HCT116 (cell line): ENCODE data around the gene NDRG3. TPM values are rescaled to one million over a fixed set of nuclear protein-coding genes. Genes with fewer than 3 reads are reported as not detected.

ENCODE experiments used
- ATAC-seq: fragments of 200-7000 bp; cut with Tn5 transposase; 2 replicates; pipeline ENCODE4 v1.9.1; 2020; ENCODE audit warnings: mild to moderate bottlenecking, moderate library complexity
- BruUV-seq: library from RNA; stranded (reverse); fragments of 400-500 nt; replicated peaks from 2 replicates; lab custom pipeline; 2021; lab: Mats Ljungman, UMichigan
- CTCF ChIA-PET: fragments of 300-600 bp; sonication (Branson Sonifier 250); formaldehyde crosslinking; loops from one replicate; lab custom pipeline; 2021; ENCODE audit warnings: antibody characterized with exemption; lab: Charles Lee
- POLR2A ChIA-PET: fragments of 300-600, 350-600 bp; sonication (Branson Sonifier 250); formaldehyde crosslinking; loops from one replicate; lab custom pipeline; 2021; ENCODE audit warnings: antibody characterized with exemption; lab: Charles Lee
- RAD21 ChIA-PET, 2 experiments: fragments of 300-600 bp; sonication (Branson Sonifier 250); formaldehyde crosslinking; loops; one replicate each; lab custom pipeline; 2023; ENCODE audit warnings: low total read pairs in 2 of 2; ENCODE audit not compliant: uncharacterized antibody in 2 of 2, unreplicated experiment in 2 of 2, low non-redundant PET in 1 of 2; lab: Charles Lee
- DNase-seq: peaks from one replicate; pipeline ENCODE4 v3.0.0-alpha.2; 2010; ENCODE audit warnings: low read depth, low spot score
- H2AFZ ChIP-seq: fragments of 200-600 bp; shearing (Covaris generic), sonication (generic); 2 replicates; pipeline ENCODE4 v1.6.1; 2017; ENCODE audit warnings: low read depth, mixed run types, mixed read lengths, antibody characterized with exemption, low read length; ENCODE audit not compliant: poor library complexity, severe bottlenecking
- H3K27ac ChIP-seq: 2 replicates; pipeline ENCODE4 v1.5.1; 2012; ENCODE audit warnings: low read depth, low read length
- H3K27me3 ChIP-seq: fragments of 200-600 bp; sonication (generic); 2 replicates; pipeline ENCODE4 v1.6.1; 2016; ENCODE audit warnings: mixed run types, low read length, mixed read lengths; ENCODE audit not compliant: insufficient read depth
- H3K36me3 ChIP-seq, 2 experiments: fragments of 200-500 bp in 1 of 2; fragments of 200-600 bp in 1 of 2; sonication (Bioruptor generic) in 1 of 2; sonication (generic) in 1 of 2; 2 replicates each; pipeline versions ENCODE4 v1.5.1 to v1.6.1; 2014 to 2016; ENCODE audit warnings: low read length in 2 of 2, inconsistent platforms in 1 of 2, mixed read lengths in 1 of 2, mixed run types in 1 of 2; ENCODE audit not compliant: insufficient read depth in 2 of 2, control insufficient read depth in 1 of 2
- H3K4me1 ChIP-seq, 2 experiments: fragments of 200-600 bp in 1 of 2; sonication (generic) in 1 of 2; 2 replicates each; pipeline versions ENCODE4 v1.5.1 to v1.6.1; 2012 to 2017; ENCODE audit warnings: low read length in 2 of 2, inconsistent platforms in 1 of 2, mild to moderate bottlenecking in 1 of 2, mixed read lengths in 1 of 2, mixed run types in 1 of 2, moderate library complexity in 1 of 2; ENCODE audit not compliant: insufficient read depth in 2 of 2, control insufficient read depth in 1 of 2
- H3K4me2 ChIP-seq: fragments of 200-600 bp; sonication (generic); 2 replicates; pipeline ENCODE4 v1.6.1; 2017; ENCODE audit warnings: mixed run types, low read length, mixed read lengths
- H3K4me3 ChIP-seq, 2 experiments: fragments of 200-600 bp in 1 of 2; sonication (generic) in 1 of 2; replicated peaks in 1 of 2; 2 replicates each; pipeline ENCODE4 v1.5.1; 2011 to 2016; ENCODE audit warnings: low read length in 2 of 2, control low read depth in 1 of 2, low read depth in 1 of 2, mild to moderate bottlenecking in 1 of 2, mixed read lengths in 1 of 2, mixed run types in 1 of 2
- H3K79me2 ChIP-seq: fragments of 200-600 bp; sonication (generic); 2 replicates; pipeline ENCODE4 v1.6.1; 2017; ENCODE audit warnings: mild to moderate bottlenecking, mixed run types, low read length, moderate library complexity, mixed read lengths; ENCODE audit not compliant: insufficient read depth
- H3K9ac ChIP-seq: fragments of 200-600 bp; sonication (generic); 2 replicates; pipeline ENCODE4 v1.6.1; 2016; ENCODE audit warnings: low read length, mixed read lengths
- H3K9me2 ChIP-seq: fragments of 200-600 bp; sonication (generic), shearing (Covaris generic); 2 replicates; pipeline ENCODE4 v1.6.1; 2017; ENCODE audit warnings: mixed run types, mild to moderate bottlenecking, moderate library complexity; ENCODE audit not compliant: insufficient read depth
- H3K9me3 ChIP-seq, 2 experiments: fragments of 200-500 bp in 1 of 2; fragments of 200-600 bp in 1 of 2; sonication (Bioruptor generic) in 1 of 2; sonication (generic) in 1 of 2; 2 replicates each; pipeline ENCODE4 v1.6.1; 2014 to 2017; ENCODE audit warnings: low read length in 2 of 2, mixed read lengths in 2 of 2, inconsistent platforms in 1 of 2, low read depth in 1 of 2, mild to moderate bottlenecking in 1 of 2, mixed run types in 1 of 2, moderate library complexity in 1 of 2; ENCODE audit not compliant: control insufficient read depth in 1 of 2, insufficient read depth in 1 of 2
- H4K20me1 ChIP-seq: fragments of 200-600 bp; sonication (generic), shearing (Covaris generic); 2 replicates; pipeline ENCODE4 v1.6.1; 2017; ENCODE audit warnings: mixed run types, mild to moderate bottlenecking, moderate library complexity; ENCODE audit not compliant: insufficient read depth
- CEBPB ChIP-seq: IDR thresholded peaks from 2 replicates; pipeline ENCODE4 v1.6.1; 2012; ENCODE audit warnings: low read depth
- CTCF ChIP-seq, 3 experiments: fragments of 200-600 bp in 1 of 3; sonication (generic) in 1 of 3; IDR thresholded peaks in 2 of 3; conservative IDR thresholded peaks in 1 of 3; 2 replicates each; pipeline ENCODE4 v1.5.1; 2012 to 2017; ENCODE audit warnings: low read depth in 2 of 3, low read length in 2 of 3, antibody characterized with exemption in 1 of 3, borderline replicate concordance in 1 of 3, control low read depth in 1 of 3, mild to moderate bottlenecking in 1 of 3, mixed read lengths in 1 of 3, mixed run types in 1 of 3, moderate library complexity in 1 of 3; ENCODE audit not compliant: insufficient read depth in 1 of 3
- EZH2 ChIP-seq: fragments of 200-600 bp; sonication (generic); IDR thresholded peaks from 2 replicates; pipeline ENCODE4 v1.6.1; 2017; ENCODE audit warnings: antibody characterized with exemption, mixed run types
- POLR2A ChIP-seq: IDR thresholded peaks from 2 replicates; pipeline ENCODE4 v1.7.0; 2011; ENCODE audit warnings: borderline replicate concordance; ENCODE audit not compliant: insufficient read depth, insufficient read length; ENCODE audit errors: extremely low read depth
- RAD21 ChIP-seq: IDR thresholded peaks from 2 replicates; pipeline ENCODE4 v1.6.1; 2012; ENCODE audit warnings: low read depth, mild to moderate bottlenecking
- SRF ChIP-seq: IDR thresholded peaks from 2 replicates; pipeline ENCODE4 v1.6.1; 2012; ENCODE audit warnings: low read depth
- TCF7L2 ChIP-seq: IDR thresholded peaks from 2 replicates; pipeline ENCODE4 v1.7.0; 2011; ENCODE audit warnings: borderline replicate concordance, inconsistent platforms; ENCODE audit not compliant: insufficient read depth, insufficient read length; ENCODE audit errors: extremely low read depth
- YY1 ChIP-seq: IDR thresholded peaks from 2 replicates; pipeline ENCODE4 v1.6.1; 2011; ENCODE audit warnings: low read length, low read depth, moderate library complexity, mild to moderate bottlenecking; ENCODE audit not compliant: insufficient replicate concordance; ENCODE audit errors: extremely low read depth
- intact Hi-C: fragments of 100-400 bp; cut with micrococcal nuclease; formaldehyde crosslinking; loops from 2 replicates; pipeline ENCODE4 v1.10.0; 2022
- total RNA-seq: library from RNA; stranded (reverse); gene quantifications from one replicate; pipeline ENCODE4 v1.2.1, GENCODE V29; 2021; ENCODE audit not compliant: unreplicated experiment
- TF ChIP-seq, protein P1 (sequence below): IDR thresholded peaks from 2 replicates; pipeline ENCODE4 v1.6.1; 2012; ENCODE audit warnings: low read depth

Gene NDRG3
- total RNA-seq, 1 experiment from 2014 or later: 29.3 TPM

DNA sequence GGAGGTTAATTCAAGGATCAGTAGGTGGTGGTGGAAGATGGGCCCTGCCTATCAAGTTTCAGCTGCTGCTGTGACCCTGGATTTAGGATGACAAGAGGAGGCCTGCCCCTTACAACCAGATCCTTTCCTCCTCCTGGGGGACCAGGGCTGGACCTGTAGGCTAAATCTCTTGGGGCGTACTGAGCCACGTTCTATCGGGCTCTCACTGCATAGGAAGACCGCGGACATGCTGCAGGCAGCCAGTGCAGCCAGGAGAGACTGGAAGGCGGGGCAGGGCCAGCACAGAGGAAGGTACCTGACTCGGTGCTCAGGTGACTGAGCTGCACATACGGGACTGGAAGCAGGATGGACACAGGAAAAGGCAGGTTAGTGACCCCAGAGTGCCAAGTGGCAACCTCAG, 91.4 kb downstream of the NDRG3 start:
- Histone ChIP-seq H3K9me2 (no peaks in the 10 kb centered on the region), H3K36me3 (no peaks in the 10 kb centered on the region; a peak in 2 of 4 replicates), H3K9ac (no peak overlapping the region), H4K20me1 (no peaks in the 10 kb centered on the region), H2AFZ (no peak overlapping the region), H3K27ac (no peak overlapping the region), H3K4me2 (no peak overlapping the region), H3K9me3 (no peaks in the 10 kb centered on the region), H3K27me3 (no peaks in the 10 kb centered on the region), H3K4me3 (no peak overlapping the region), H3K4me1 (no peaks in the 10 kb centered on the region), H3K79me2 (no peaks in the 10 kb centered on the region)
- no TSS peak for BruUV-seq
- intact Hi-C loops: no loop called here
- ATAC-seq: no peak
- DNase-seq: no peak
- TF ChIP-seq EZH2 (no peak), TCF7L2 (no peak), POLR2A (no peak), CTCF (IDR thresholded peaks at IDR 0.05 in 2 of 3, conservative IDR thresholded peaks at IDR 0.05 in 1 of 3; ENCODE audit: borderline replicate concordance in 1 of 3, insufficient read depth in 1 of 3, low read depth in 2 of 3, low read length in 2 of 3) (no peak), RAD21 (no peak), YY1 (no peak), SRF (no peak), CEBPB (no peak)
- TF ChIP-seq, protein P1, sequence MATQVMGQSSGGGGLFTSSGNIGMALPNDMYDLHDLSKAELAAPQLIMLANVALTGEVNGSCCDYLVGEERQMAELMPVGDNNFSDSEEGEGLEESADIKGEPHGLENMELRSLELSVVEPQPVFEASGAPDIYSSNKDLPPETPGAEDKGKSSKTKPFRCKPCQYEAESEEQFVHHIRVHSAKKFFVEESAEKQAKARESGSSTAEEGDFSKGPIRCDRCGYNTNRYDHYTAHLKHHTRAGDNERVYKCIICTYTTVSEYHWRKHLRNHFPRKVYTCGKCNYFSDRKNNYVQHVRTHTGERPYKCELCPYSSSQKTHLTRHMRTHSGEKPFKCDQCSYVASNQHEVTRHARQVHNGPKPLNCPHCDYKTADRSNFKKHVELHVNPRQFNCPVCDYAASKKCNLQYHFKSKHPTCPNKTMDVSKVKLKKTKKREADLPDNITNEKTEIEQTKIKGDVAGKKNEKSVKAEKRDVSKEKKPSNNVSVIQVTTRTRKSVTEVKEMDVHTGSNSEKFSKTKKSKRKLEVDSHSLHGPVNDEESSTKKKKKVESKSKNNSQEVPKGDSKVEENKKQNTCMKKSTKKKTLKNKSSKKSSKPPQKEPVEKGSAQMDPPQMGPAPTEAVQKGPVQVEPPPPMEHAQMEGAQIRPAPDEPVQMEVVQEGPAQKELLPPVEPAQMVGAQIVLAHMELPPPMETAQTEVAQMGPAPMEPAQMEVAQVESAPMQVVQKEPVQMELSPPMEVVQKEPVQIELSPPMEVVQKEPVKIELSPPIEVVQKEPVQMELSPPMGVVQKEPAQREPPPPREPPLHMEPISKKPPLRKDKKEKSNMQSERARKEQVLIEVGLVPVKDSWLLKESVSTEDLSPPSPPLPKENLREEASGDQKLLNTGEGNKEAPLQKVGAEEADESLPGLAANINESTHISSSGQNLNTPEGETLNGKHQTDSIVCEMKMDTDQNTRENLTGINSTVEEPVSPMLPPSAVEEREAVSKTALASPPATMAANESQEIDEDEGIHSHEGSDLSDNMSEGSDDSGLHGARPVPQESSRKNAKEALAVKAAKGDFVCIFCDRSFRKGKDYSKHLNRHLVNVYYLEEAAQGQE: no peak
- ChIA-PET CTCF (no interaction called here), POLR2A (no interaction called here), RAD21 (no interaction called here)
